Esophagus squamous epithelium (tissue), 5 donors: Measurements from ENCODE around the gene RECQL. TPM values are rescaled to one million over a fixed set of nuclear protein-coding genes. Genes with fewer than 3 reads are reported as not detected.

Experiments used
- DNase-seq: peaks from one replicate; lab custom pipeline; 2025; lab: John Stamatoyannopoulos, UW
- H3K27ac ChIP-seq, 4 donors: fragments of 200-600 bp; sonication (generic); one replicate each; pipeline ENCODE4 v1.5.1; 2016 to 2019; ENCODE audit warnings: mild to moderate bottlenecking in 1 of 4
- H3K27me3 ChIP-seq, 4 donors: fragments of 200-600 bp; sonication (generic); 1 replicate in 3 of 4; 2 replicates in 1 of 4; pipeline versions ENCODE4 v1.5.1 to v1.6.0; 2017 to 2021; ENCODE audit warnings: antibody characterized with exemption in 1 of 4
- H3K36me3 ChIP-seq, 3 donors: fragments of 200-600 bp; sonication (generic); one replicate each; pipeline ENCODE4 v1.5.1; 2016 to 2019
- H3K4me1 ChIP-seq, 3 donors: fragments of 200-600 bp; sonication (generic); one replicate each; pipeline ENCODE4 v1.5.1; 2017 to 2019
- H3K4me3 ChIP-seq, 4 donors: fragments of 200-600 bp; sonication (generic); 1 replicate in 3 of 4; 2 replicates in 1 of 4; pipeline ENCODE4 v1.5.1; 2016 to 2019; ENCODE audit warnings: mild to moderate bottlenecking in 2 of 4, moderate library complexity in 1 of 4
- H3K9me3 ChIP-seq, 3 donors: fragments of 200-600 bp; sonication (generic); one replicate each; pipeline ENCODE4 v1.5.1; 2016 to 2019
- CTCF ChIP-seq, 6 experiments: fragments of 450-650 bp in 4 of 6; fragments of 200-600 bp in 2 of 6; sonication (generic) in 2 of 6; IDR thresholded peaks; one replicate each; pipeline ENCODE4 v1.5.1; 2016 to 2019; ENCODE audit warnings: antibody characterized with exemption in 6 of 6, mild to moderate bottlenecking in 4 of 6, moderate library complexity in 4 of 6
- POLR2A ChIP-seq, 4 donors: fragments of 450-650 bp; IDR thresholded peaks; one replicate each; pipeline ENCODE4 v1.6.1; 2017; ENCODE audit warnings: antibody characterized with exemption in 4 of 4, mild to moderate bottlenecking in 4 of 4, moderate library complexity in 3 of 4
- WGBS, 2 donors: methylation state at CpG; one replicate each; pipeline ENCODE4 v1.1.5; 2018; 5-methylcytosine and 5-hydroxymethylcytosine counted together
- intact Hi-C: fragments of 100-400 bp; cut with DNase I; formaldehyde crosslinking; loops from one replicate; pipeline ENCODE4 v1.15.0; 2022
- total RNA-seq, 4 donors: library from RNA; depleted of rRNA; stranded (reverse); fragments of >200 nt; gene quantifications; one replicate each; pipeline ENCODE4 v1.1.0, GENCODE V29; 2016
- donor health status: DM: yes; HTN: yes; CAD: no.

RECQL gene, protein sequence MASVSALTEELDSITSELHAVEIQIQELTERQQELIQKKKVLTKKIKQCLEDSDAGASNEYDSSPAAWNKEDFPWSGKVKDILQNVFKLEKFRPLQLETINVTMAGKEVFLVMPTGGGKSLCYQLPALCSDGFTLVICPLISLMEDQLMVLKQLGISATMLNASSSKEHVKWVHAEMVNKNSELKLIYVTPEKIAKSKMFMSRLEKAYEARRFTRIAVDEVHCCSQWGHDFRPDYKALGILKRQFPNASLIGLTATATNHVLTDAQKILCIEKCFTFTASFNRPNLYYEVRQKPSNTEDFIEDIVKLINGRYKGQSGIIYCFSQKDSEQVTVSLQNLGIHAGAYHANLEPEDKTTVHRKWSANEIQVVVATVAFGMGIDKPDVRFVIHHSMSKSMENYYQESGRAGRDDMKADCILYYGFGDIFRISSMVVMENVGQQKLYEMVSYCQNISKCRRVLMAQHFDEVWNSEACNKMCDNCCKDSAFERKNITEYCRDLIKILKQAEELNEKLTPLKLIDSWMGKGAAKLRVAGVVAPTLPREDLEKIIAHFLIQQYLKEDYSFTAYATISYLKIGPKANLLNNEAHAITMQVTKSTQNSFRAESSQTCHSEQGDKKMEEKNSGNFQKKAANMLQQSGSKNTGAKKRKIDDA
- 10 to 100 TPM; 10.0 to 36.5 (median 25.6) TPM for total RNA-seq

DNA sequence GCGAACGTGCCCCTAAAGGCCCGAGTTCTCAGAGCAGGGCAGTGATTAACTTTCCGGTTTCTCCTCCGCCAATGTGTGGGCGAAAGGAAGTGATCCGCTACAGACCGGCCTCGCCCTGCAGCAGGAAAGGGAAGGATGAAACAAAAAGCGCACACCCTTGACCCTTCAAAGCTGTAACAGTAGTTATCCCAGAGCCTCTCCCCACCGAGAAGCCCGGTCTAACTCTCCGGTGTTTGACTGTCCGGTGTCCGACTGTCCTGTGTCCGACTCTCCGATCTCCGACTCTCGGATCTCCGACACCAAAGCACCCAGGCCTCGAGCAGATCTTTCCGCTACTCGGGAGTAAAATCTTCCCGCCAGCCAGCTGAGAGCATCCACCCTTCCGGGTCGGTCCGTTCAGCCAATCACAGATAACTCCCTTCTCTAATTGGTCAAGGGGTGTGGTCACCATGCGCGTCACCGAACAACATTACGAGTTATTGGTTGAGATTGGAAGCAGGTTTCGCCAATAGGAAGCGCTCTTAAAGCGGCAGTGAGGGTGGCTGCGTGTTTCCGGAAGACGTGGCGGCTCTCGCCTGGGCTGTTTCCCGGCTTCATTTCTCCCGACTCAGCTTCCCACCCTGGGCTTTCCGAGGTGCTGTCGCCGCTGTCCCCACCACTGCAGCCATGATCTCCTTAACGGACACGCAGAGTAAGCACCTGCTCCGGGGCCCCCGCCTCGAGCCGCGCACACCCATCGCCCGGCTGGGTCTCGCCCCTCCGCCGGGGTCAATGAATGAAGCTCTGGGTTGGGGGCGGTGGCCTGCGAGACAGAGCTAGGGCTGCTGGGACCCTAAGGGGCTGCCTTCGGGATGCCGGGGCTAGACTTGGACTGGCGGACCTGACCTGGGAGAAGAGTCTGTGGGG lies at the start of gene RECQL, which contains the start of gene GOLT1B:
Gene RECQL, minus strand, starts transcription at position 378 of the 906 bp plus-strand sequence. CDS start 2,065 bp downstream, outside the sequence.
Gene GOLT1B, plus strand, starts transcription at position 532 of the 906 bp plus-strand sequence. Its CDS starts 135 bp downstream, at position 667.
- H3K27me3 ChIP-seq: no peaks in the 10 kb centered on the region
- WGBS, 2 donors: 0 to 1% methylated on average over 25 to 37 of the region's 61 CpGs
- peaks cover 8 to 59% (median 20%) of the 10 kb centered on the region in 3 donors for H3K4me1 ChIP-seq
- H3K4me3 ChIP-seq: peak within 1 kb of the TSS; percentile 79 to 99 (median 82)
- TF ChIP-seq CTCF (IDR thresholded peaks at IDR 0.05): no peak
- peak in 3 of 4 donors; percentile 38 to 71 (median 40) for TF ChIP-seq POLR2A (IDR thresholded peaks at IDR 0.05)
- no peaks in the 10 kb centered on the region for H3K9me3 ChIP-seq
- peak within 1 kb of the TSS; percentile 87 to 94 (median 90) for H3K27ac ChIP-seq
- DNase-seq: peak; percentile 75
- H3K36me3 ChIP-seq: peaks cover 0 to 26% (median 0%) of the 10 kb centered on the region in 3 donors
- intact Hi-C loops: no loop called here

GRCh38 chr12:21547437-21547836 lies 46.0 kb upstream of the RECQL start:
- Histone ChIP-seq H3K9me3 (no peaks in the 10 kb centered on the region), H3K27me3 (no peaks in the 10 kb centered on the region), H3K4me3 (no peak overlapping the region), H3K27ac (no peak overlapping the region), H3K4me1 (peaks cover 0 to 6% (median 0%) of the 10 kb centered on the region in 3 donors), H3K36me3 (no peaks in the 10 kb centered on the region)
- no peak for DNase-seq
- WGBS, 2 donors: 60 to 67% methylated on average over 1 of the region's 1 CpG
- intact Hi-C loops: no loop called here
- TF ChIP-seq POLR2A (IDR thresholded peaks at IDR 0.05): no peak
- no peak for TF ChIP-seq CTCF (IDR thresholded peaks at IDR 0.05)

- Histone ChIP-seq H3K36me3 (no peaks in the 10 kb centered on the region), H3K4me3 (no peak overlapping the region), H3K27me3 (no peaks in the 10 kb centered on the region), H3K27ac (no peak overlapping the region), H3K4me1 (peaks cover 0 to 2% (median 0%) of the 10 kb centered on the region in 3 donors), H3K9me3 (no peaks in the 10 kb centered on the region)
- intact Hi-C loops: no loop called here
- TF ChIP-seq CTCF (IDR thresholded peaks at IDR 0.05) (no peak), POLR2A (IDR thresholded peaks at IDR 0.05) (no peak)
- no peak for DNase-seq
- 13 to 18% methylated on average over 1 of the region's 1 CpG for WGBS, 2 donors
These were observed 45.3 kb upstream of the RECQL start for GRCh38 chr12:21546716-21547115.

DNA sequence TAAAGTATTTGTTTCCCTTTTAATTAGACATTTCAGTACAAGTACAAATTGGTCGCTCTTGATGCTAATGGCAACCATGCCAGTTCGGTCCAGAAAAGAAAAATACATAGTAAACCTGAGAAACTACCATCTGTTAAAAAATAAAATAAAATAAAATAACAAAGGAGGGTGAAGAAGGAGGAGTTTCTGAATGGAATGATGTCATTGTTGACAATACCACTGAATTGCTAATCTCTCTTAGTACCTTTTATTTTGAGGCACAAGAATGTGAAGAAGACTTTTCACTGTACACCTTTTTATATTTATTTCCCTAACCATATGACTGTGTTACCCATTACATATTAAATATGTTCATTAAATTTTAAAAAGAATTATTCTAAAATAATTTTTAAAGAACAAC lies 44.1 kb upstream of the RECQL start:
- TF ChIP-seq CTCF (IDR thresholded peaks at IDR 0.05) (no peak), POLR2A (IDR thresholded peaks at IDR 0.05) (no peak)
- no peaks in the 10 kb centered on the region for H3K36me3 ChIP-seq
- 76 to 79% methylated on average over 2 of the region's 2 CpGs for WGBS, 2 donors

More for the DNA sequence above, 44.1 kb upstream of the RECQL start:
- no peaks in the 10 kb centered on the region for H3K9me3 ChIP-seq
- no peak for DNase-seq
- no peak overlapping the region for H3K27ac ChIP-seq
- H3K4me3 ChIP-seq: no peak overlapping the region
- no peaks in the 10 kb centered on the region for H3K4me1 ChIP-seq
- intact Hi-C loops: no loop called here
- H3K27me3 ChIP-seq: no peaks in the 10 kb centered on the region
